Right atrium auricular region (tissue), 2 donors: ENCODE measurements around the gene DCHS2. TPM values are rescaled to one million over a fixed set of nuclear protein-coding genes. Genes with fewer than 3 reads are reported as not detected.
A peak's percentile ranks its signal among the peaks of the same experiment; 100 is the strongest.

ENCODE experiments used
- DNase-seq: peaks from one replicate; pipeline ENCODE4 v3.0.0-alpha.2; 2019; ENCODE audit warnings: low spot score
- H3K27ac ChIP-seq, 2 donors: fragments of 200-600 bp; sonication (generic); 1 replicate in 1 of 2; 2 replicates in 1 of 2; pipeline ENCODE4 v1.5.1; 2016 to 2019
- H3K27me3 ChIP-seq, 2 donors: fragments of 200-600 bp; sonication (generic); one replicate each; pipeline versions ENCODE4 v1.5.1 to v1.6.0; 2017 to 2019
- H3K36me3 ChIP-seq: fragments of 200-600 bp; sonication (generic); one replicate; pipeline ENCODE4 v1.5.1; 2016
- H3K4me1 ChIP-seq, 2 donors: fragments of 200-600 bp; sonication (generic); one replicate each; pipeline versions ENCODE4 v1.5.1 to v1.6.0; 2017 to 2019
- H3K4me3 ChIP-seq, 2 donors: fragments of 200-600 bp; sonication (generic); 1 replicate in 1 of 2; 2 replicates in 1 of 2; pipeline ENCODE4 v1.5.1; 2017 to 2019; ENCODE audit warnings: mild to moderate bottlenecking in 1 of 2, moderate library complexity in 1 of 2
- H3K9me3 ChIP-seq, 2 donors: fragments of 200-600 bp; sonication (generic); one replicate each; pipeline ENCODE4 v1.5.1; 2019
- CTCF ChIP-seq, 2 donors: fragments of 200-600 bp; sonication (generic); IDR thresholded peaks; one replicate each; pipeline ENCODE4 v1.5.1; 2019; ENCODE audit warnings: antibody characterized with exemption in 2 of 2
- total RNA-seq, 2 donors: library from RNA; depleted of rRNA; stranded (reverse); fragments of >200 nt; gene quantifications; one replicate each; pipeline ENCODE4 v1.1.0, GENCODE V29; 2016

Gene DCHS2
- total RNA-seq, 2 donors from 2014 or later: 0.04 TPM; not detected in 1

DNA sequence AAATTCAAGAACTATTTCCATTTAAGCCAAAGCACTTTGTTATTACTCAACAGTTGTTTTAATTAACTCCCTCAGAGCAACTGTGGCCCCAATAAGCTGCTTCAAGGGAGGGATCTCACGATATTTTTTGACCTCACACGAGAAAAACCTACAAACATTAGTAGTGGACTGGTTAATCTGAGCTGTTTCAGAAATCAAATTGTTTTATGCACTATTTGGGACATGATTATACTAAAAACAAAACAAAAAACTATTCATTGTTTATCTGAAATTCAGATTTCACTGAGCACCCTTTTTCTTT is 74.3 kb downstream of the DCHS2 start:
- Histone ChIP-seq H3K27me3 (no peaks in the 10 kb centered on the region), H3K27ac (peak overlapping the region in 1 of 2 donors; percentile 54), H3K4me1 (peaks cover 0 to 10% of the 10 kb centered on the region in 2 donors), H3K4me3 (peak overlapping the region in 1 of 2 donors; percentile 52), H3K9me3 (no peaks in the 10 kb centered on the region), H3K36me3 (no peaks in the 10 kb centered on the region)
- TF ChIP-seq CTCF (IDR thresholded peaks at IDR 0.05): no peak
- no peak for DNase-seq

DNA sequence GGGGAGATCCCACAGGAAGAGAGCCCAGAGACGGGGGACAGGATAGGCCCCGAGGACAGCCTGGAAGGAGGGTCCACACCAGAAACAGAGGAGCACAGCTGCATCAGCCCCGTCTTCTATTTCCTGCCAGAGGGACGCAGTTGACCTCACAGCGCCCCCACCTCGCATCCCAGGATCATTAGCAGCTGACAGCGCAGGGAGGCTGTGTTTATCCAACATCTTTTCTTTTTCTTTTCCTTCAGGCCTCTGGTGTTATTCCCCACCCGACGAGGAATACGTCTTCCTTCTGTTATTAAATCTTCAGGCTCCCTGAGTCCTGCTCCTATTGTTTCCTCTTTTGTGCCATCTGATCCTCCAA is 75.4 kb downstream of the DCHS2 start:
- H3K4me3 ChIP-seq: peak overlapping the region; percentile 36 to 52
- no peak for DNase-seq
- no peaks in the 10 kb centered on the region for H3K9me3 ChIP-seq
- no peak for TF ChIP-seq CTCF (IDR thresholded peaks at IDR 0.05)
- H3K36me3 ChIP-seq: no peaks in the 10 kb centered on the region
- no peaks in the 10 kb centered on the region for H3K27me3 ChIP-seq
- peaks cover 0 to 10% of the 10 kb centered on the region in 2 donors for H3K4me1 ChIP-seq
- peak overlapping the region; percentile 37 to 54 for H3K27ac ChIP-seq

GRCh38 chr4:154415313-154415712 is 76.3 kb downstream of the DCHS2 start:
- Histone ChIP-seq H3K36me3 (no peaks in the 10 kb centered on the region), H3K9me3 (no peaks in the 10 kb centered on the region), H3K27me3 (no peaks in the 10 kb centered on the region), H3K27ac (no peak overlapping the region), H3K4me3 (no peak overlapping the region), H3K4me1 (peaks cover 0 to 10% of the 10 kb centered on the region in 2 donors)
- no peak for DNase-seq
- TF ChIP-seq CTCF (IDR thresholded peaks at IDR 0.05): no peak

DNA sequence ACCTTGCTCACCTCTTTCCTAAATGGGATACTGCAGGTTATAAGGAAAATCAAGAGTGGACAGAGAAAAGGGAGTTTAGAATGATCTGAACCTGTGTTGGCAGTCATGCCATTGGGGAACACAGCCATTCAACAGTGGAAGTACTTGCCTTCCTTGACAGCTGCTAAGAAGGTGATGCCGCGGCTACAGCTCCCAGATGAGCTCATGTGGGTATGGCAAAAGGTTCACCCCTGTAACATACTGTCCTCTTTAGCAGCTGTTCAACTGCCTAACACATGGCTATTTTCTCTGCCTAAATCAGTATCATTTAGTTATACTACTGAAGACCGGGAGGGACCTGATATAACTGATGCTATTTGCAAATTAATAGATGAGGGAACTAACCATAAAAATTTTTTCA is 76.8 kb downstream of the DCHS2 start:
- H3K4me3 ChIP-seq: no peak overlapping the region
- H3K36me3 ChIP-seq: no peaks in the 10 kb centered on the region
- H3K4me1 ChIP-seq: peaks cover 0 to 10% of the 10 kb centered on the region in 2 donors
- H3K9me3 ChIP-seq: no peaks in the 10 kb centered on the region
- H3K27me3 ChIP-seq: no peaks in the 10 kb centered on the region
- TF ChIP-seq CTCF (IDR thresholded peaks at IDR 0.05): no peak
- H3K27ac ChIP-seq: no peak overlapping the region
- no peak for DNase-seq

DNA sequence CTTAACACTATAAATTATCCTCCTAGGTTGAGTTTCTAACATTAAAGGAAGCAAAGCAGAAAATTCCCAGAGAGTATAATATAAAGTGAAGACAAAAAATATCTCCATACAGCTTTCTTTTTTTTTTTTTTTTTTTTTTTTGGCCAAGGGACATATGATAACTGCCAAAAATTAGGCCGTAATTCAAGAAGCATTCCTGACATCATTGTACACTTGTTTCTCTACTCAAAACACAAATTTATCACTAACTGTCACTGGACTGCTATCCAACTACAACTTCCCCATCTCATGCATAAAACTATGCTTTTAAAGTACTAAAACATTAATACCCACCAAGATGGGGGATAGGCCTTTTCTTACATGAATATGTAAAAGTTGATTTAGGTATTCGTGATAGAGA is 77.2 kb downstream of the DCHS2 start:
- H3K36me3 ChIP-seq: no peaks in the 10 kb centered on the region
- H3K4me1 ChIP-seq: peaks cover 0 to 10% of the 10 kb centered on the region in 2 donors
- no peaks in the 10 kb centered on the region for H3K27me3 ChIP-seq
- no peak overlapping the region for H3K4me3 ChIP-seq
- no peak for DNase-seq
- H3K9me3 ChIP-seq: no peaks in the 10 kb centered on the region
- no peak overlapping the region for H3K27ac ChIP-seq
- TF ChIP-seq CTCF (IDR thresholded peaks at IDR 0.05): no peak

GRCh38 chr4:154407443-154407842 is 84.2 kb downstream of the DCHS2 start:
- H3K27me3 ChIP-seq: no peaks in the 10 kb centered on the region
- peaks cover 0 to 4% of the 10 kb centered on the region in 2 donors for H3K9me3 ChIP-seq
- no peak for DNase-seq
- H3K27ac ChIP-seq: no peak overlapping the region
- no peak for TF ChIP-seq CTCF (IDR thresholded peaks at IDR 0.05)
- H3K36me3 ChIP-seq: no peaks in the 10 kb centered on the region
- no peaks in the 10 kb centered on the region for H3K4me1 ChIP-seq
- no peak overlapping the region for H3K4me3 ChIP-seq
